Endothelial cell of umbilical vein (primary cell): ENCODE results near the gene PCNT. TPM values are rescaled to one million over a fixed set of nuclear protein-coding genes. Genes with fewer than 3 reads are reported as not detected.

ENCODE experiments used
- BruUV-seq: library from RNA; stranded (reverse); fragments of 400-500 nt; replicated peaks from 2 replicates; lab custom pipeline; 2021; lab: Mats Ljungman, UMichigan
- CTCF ChIA-PET: fragments of 300-600, 350-600 bp; sonication (Branson Sonifier 250); formaldehyde crosslinking; loops from one replicate; lab custom pipeline; 2021; ENCODE audit warnings: antibody characterized with exemption, inconsistent platforms; lab: Charles Lee
- POLR2A ChIA-PET: fragments of 300-600, 350-600 bp; sonication (Branson Sonifier 250); formaldehyde crosslinking; loops from one replicate; lab custom pipeline; 2021; ENCODE audit warnings: antibody characterized with exemption, inconsistent platforms; lab: Charles Lee
- DNase-seq: peaks from one replicate; pipeline ENCODE4 v3.0.0-alpha.2; 2011; ENCODE audit warnings: low read depth, low spot score
- FAIRE-seq: peaks from 2 replicates; lab custom pipeline; 2011; peaks lifted over from hg19 to GRCh38; lab: Jason Lieb, UNC
- H2AFZ ChIP-seq: 2 replicates; pipeline ENCODE4 v1.6.0; 2012; ENCODE audit warnings: low read depth, low read length, control low read depth, inconsistent platforms
- H3K27ac ChIP-seq: 2 replicates; pipeline ENCODE4 v1.5.1; 2011; ENCODE audit warnings: low read depth, mild to moderate bottlenecking, control low read depth, low read length, moderate library complexity; ENCODE audit not compliant: insufficient read depth
- H3K27me3 ChIP-seq, 2 experiments: 2 replicates each; pipeline versions ENCODE4 v1.6.0 to v1.6.1; 2011; ENCODE audit warnings: low read length in 2 of 2, mixed read lengths in 1 of 2; ENCODE audit not compliant: control insufficient read depth in 2 of 2, insufficient read depth in 2 of 2
- H3K36me3 ChIP-seq, 2 experiments: 2 replicates in 1 of 2; 3 replicates in 1 of 2; pipeline ENCODE4 v1.5.1; 2011; ENCODE audit warnings: low read length in 2 of 2, mild to moderate bottlenecking in 1 of 2, moderate library complexity in 1 of 2; ENCODE audit not compliant: control insufficient read depth in 2 of 2, insufficient read depth in 2 of 2; ENCODE audit errors: extremely low read depth in 1 of 2
- H3K4me1 ChIP-seq: 3 replicates; pipeline ENCODE4 v1.5.1; 2011; ENCODE audit warnings: mild to moderate bottlenecking, low read length; ENCODE audit not compliant: control insufficient read depth, insufficient read depth; ENCODE audit errors: extremely low read depth
- H3K4me2 ChIP-seq: 2 replicates; pipeline ENCODE4 v1.6.1; 2011; ENCODE audit warnings: low read length, control low read depth, mixed read lengths; ENCODE audit not compliant: insufficient read depth
- H3K4me3 ChIP-seq, 3 experiments: fragments of 200-600 bp in 1 of 3; sonication (generic), shearing (Covaris generic) in 1 of 3; replicated peaks in 1 of 3; 2 replicates each; pipeline ENCODE4 v1.5.1; 2011 to 2016; ENCODE audit warnings: control low read depth in 3 of 3, low read length in 3 of 3, mild to moderate bottlenecking in 2 of 3, inconsistent platforms in 1 of 3, low read depth in 1 of 3, moderate library complexity in 1 of 3; ENCODE audit not compliant: insufficient read depth in 1 of 3
- H3K79me2 ChIP-seq: 2 replicates; pipeline ENCODE4 v1.6.0; 2012; ENCODE audit warnings: low read length, inconsistent platforms; ENCODE audit not compliant: control insufficient read depth, insufficient read depth
- H3K9ac ChIP-seq: replicated peaks from 2 replicates; pipeline ENCODE3; 2011; ENCODE audit warnings: low read length, control low read depth; ENCODE audit not compliant: insufficient read depth; ENCODE audit errors: extremely low read depth
- H3K9me1 ChIP-seq: replicated peaks from 3 replicates; pipeline ENCODE4 v1.6.0; 2011; ENCODE audit warnings: mild to moderate bottlenecking, low read length; ENCODE audit not compliant: control insufficient read depth, insufficient read depth; ENCODE audit errors: extremely low read depth
- H3K9me3 ChIP-seq: replicated peaks from 2 replicates; pipeline ENCODE4 v1.5.1; 2012; ENCODE audit warnings: low read length, inconsistent platforms; ENCODE audit not compliant: control insufficient read depth, insufficient read depth
- H4K20me1 ChIP-seq: replicated peaks from 2 replicates; pipeline ENCODE3; 2011; ENCODE audit warnings: mild to moderate bottlenecking, low read length; ENCODE audit not compliant: control insufficient read depth, insufficient read depth; ENCODE audit errors: extremely low read depth
- CTCF ChIP-seq, 2 donors: IDR thresholded peaks; 1 replicate in 1 of 2; 2 replicates in 1 of 2; pipeline ENCODE4 v1.5.1; 2011; ENCODE audit warnings: low read length in 2 of 2, mild to moderate bottlenecking in 2 of 2, moderate library complexity in 2 of 2, control low read depth in 1 of 2, inconsistent platforms in 1 of 2, low read depth in 1 of 2; ENCODE audit not compliant: insufficient read depth in 1 of 2; ENCODE audit errors: extremely low read depth in 1 of 2
- EZH2 ChIP-seq: IDR thresholded peaks from 2 replicates; pipeline ENCODE4 v1.6.1; 2012; ENCODE audit warnings: borderline replicate concordance, low read depth, mild to moderate bottlenecking, moderate library complexity, low read length, inconsistent platforms; ENCODE audit not compliant: severe bottlenecking
- GATA2 ChIP-seq: IDR thresholded peaks from 2 replicates; pipeline ENCODE4 v1.7.0; 2011; ENCODE audit warnings: low read depth, mild to moderate bottlenecking, moderate library complexity, mixed read lengths, low read length; ENCODE audit not compliant: insufficient read length, insufficient read depth
- JUN ChIP-seq: IDR thresholded peaks from 2 replicates; pipeline ENCODE4 v1.6.1; 2011; ENCODE audit warnings: borderline replicate concordance, low read depth; ENCODE audit not compliant: insufficient read length, insufficient read depth
- MAX ChIP-seq: IDR thresholded peaks from 2 replicates; pipeline ENCODE4 v1.6.1; 2011; ENCODE audit not compliant: insufficient read depth, insufficient read length
- dilution Hi-C: fragments of 300-500 bp; cut with MboI; formaldehyde crosslinking; loops from one replicate; pipeline ENCODE4 v1.15.0; 2019; ENCODE audit warnings: low sequenced_read_pairs; ENCODE audit not compliant: extremely low pct_ligation_motif_present
- intact Hi-C: fragments of 100-400 bp; cut with micrococcal nuclease; formaldehyde crosslinking; loops from one replicate; pipeline ENCODE4 v1.10.0; 2022
- polyA plus RNA-seq, 4 experiments: library from polyadenylated mRNA; depleted of rRNA in 3 of 4; stranded (reverse) in 3 of 4; unstranded in 1 of 4; fragments of >200 nt; gene quantifications; 2 replicates each; pipeline versions ENCODE4 v1.2.1 to v1.2.3, GENCODE V29; 2011 to 2012; ENCODE audit warnings: missing spikeins in 1 of 4
- total RNA-seq: library from RNA; stranded (reverse); gene quantifications from 2 replicates; pipeline ENCODE4 v1.2.3, GENCODE V29; 2021

PCNT gene
- total and polyA plus RNA-seq, 2 donors (not counting 3 experiments of a cell fraction or from before 2014, with no cell fraction given), result 9.6 to 49.5 TPM

DNA sequence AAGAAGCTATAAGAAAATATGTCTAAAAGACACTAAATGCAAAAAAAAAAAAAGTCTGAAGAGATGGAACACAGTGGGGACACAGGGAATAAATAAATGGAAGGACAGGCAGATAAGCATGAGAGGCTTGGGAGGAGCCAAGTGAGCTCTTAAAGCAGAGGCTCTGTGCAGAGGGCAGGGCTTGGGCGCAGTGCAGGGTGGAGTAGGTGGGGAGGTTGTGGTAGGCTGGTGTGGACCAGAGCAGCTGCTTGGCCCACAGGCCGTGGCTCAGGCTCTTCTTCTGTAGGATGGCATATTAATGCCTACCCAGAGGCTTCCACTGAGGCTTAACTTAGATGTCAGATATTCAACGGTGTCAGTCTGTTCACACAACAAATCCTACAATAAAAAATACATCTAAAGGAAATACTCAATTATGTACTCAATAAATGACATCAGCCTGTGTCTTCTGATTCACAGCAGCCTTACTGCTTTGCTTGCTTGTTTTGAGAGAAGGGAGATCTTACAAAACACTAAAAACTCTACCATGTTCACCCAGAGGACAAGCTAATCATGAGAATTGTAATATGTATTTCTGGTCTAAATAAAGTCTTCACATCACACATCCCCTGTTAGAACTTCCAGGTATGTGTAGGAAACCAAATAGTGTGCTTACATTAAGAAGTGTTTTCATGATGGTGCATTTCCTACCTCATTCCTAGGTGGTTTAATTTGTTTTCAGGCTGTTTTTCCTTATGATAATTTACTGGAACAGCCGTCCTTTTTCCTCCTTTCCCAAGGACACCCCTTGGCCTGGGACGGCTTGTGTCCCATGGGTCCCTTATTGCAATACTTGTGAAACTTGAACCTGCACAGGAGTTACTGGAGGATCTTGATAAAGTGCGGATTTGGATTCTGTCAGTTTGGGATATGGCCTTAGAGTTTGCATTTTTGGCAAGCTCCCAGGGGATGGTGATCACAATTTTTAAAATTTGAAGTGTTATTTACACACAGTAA lies 159.6 kb downstream of the PCNT start:
- H3K27me3 ChIP-seq, result no peaks in the 10 kb centered on the region
- H3K79me2 ChIP-seq, result peaks cover 42% of the 10 kb centered on the region
- intact Hi-C loops, result no loop called here
- no peak overlapping the region for H3K27ac ChIP-seq
- peaks cover 9% of the 10 kb centered on the region for H4K20me1 ChIP-seq
- H3K4me1 ChIP-seq, result no peaks in the 10 kb centered on the region
- no peak overlapping the region for H3K4me3 ChIP-seq
- peaks cover 2 to 5% of the 10 kb centered on the region in 2 experiments for H3K36me3 ChIP-seq
- no peak overlapping the region for H3K4me2 ChIP-seq
- ChIA-PET POLR2A (no interaction called here), CTCF (no interaction called here)
- dilution Hi-C loops, result no loop called here
- H3K9me1 ChIP-seq, result no peaks in the 10 kb centered on the region
- no peak overlapping the region for H2AFZ ChIP-seq
- FAIRE-seq (no peak), DNase-seq (no peak)
- TF ChIP-seq EZH2 (no peak), JUN (no peak), CTCF (IDR thresholded peaks at IDR 0.05; ENCODE audit: extremely low read depth in 1 of 2, insufficient read depth in 1 of 2, low read depth in 1 of 2, low read length in 2 of 2) (no peak), GATA2 (no peak), MAX (no peak)
- H3K9me3 ChIP-seq, result no peaks in the 10 kb centered on the region
- no peak overlapping the region for H3K9ac ChIP-seq
- no TSS peak for BruUV-seq
